Suprapubic skin (tissue), 4 donors: ENCODE results near the gene MALRD1.

Experiments used
- CTCF ChIP-seq, 2 donors: fragments of 200-600 bp in 1 of 2; fragments of 450-650 bp in 1 of 2; sonication (generic) in 1 of 2; IDR thresholded peaks; one replicate each; pipeline ENCODE4 v1.5.1; 2016 to 2019; ENCODE audit warnings: antibody characterized with exemption in 2 of 2, mild to moderate bottlenecking in 1 of 2, moderate library complexity in 1 of 2
- EP300 ChIP-seq: sonication (generic); formaldehyde crosslinking; IDR thresholded peaks from one replicate; pipeline ENCODE4 v1.6.1; 2017; ENCODE audit warnings: antibody characterized with exemption
- POLR2A ChIP-seq, 2 donors: fragments of 450-650 bp; IDR thresholded peaks; one replicate each; pipeline ENCODE4 v1.6.1; 2017; ENCODE audit warnings: antibody characterized with exemption in 2 of 2, mild to moderate bottlenecking in 2 of 2, moderate library complexity in 2 of 2
- POLR2AphosphoS5 ChIP-seq, 3 donors: sonication (generic); formaldehyde crosslinking; IDR thresholded peaks; one replicate each; pipeline ENCODE4 v1.6.1; 2017; ENCODE audit warnings: antibody characterized with exemption in 3 of 3

GRCh38 chr10:19730167-19730906, 681.7 kb downstream of the MALRD1 start:
- no peak for TF ChIP-seq POLR2A (IDR thresholded peaks at IDR 0.05)
- TF ChIP-seq POLR2AphosphoS5 (IDR thresholded peaks at IDR 0.05): no peak
- TF ChIP-seq CTCF (IDR thresholded peaks at IDR 0.05): no peak
- TF ChIP-seq EP300: no peak
